Keratinocyte (primary cell): Measurements from ENCODE around the gene EFCAB13.

ENCODE experiments used
- EZH2 ChIP-seq: IDR thresholded peaks from one replicate; pipeline ENCODE4 v1.6.1; 2012; ENCODE audit warnings: inconsistent platforms, mild to moderate bottlenecking, low read length, moderate library complexity
- TF ChIP-seq, protein P1 (sequence below), 3 experiments: IDR thresholded peaks in 1 of 3; conservative IDR thresholded peaks in 1 of 3; optimal IDR thresholded peaks in 1 of 3; 2 replicates in 2 of 3; 3 replicates in 1 of 3; pipeline versions ENCODE3 to v1.5.1; 2011; ENCODE audit warnings: low read length in 3 of 3, mild to moderate bottlenecking in 3 of 3, moderate library complexity in 2 of 3, control low read depth in 1 of 3, inconsistent platforms in 1 of 3; ENCODE audit not compliant: insufficient read depth in 2 of 3; ENCODE audit errors: extremely low read depth in 1 of 3

DNA sequence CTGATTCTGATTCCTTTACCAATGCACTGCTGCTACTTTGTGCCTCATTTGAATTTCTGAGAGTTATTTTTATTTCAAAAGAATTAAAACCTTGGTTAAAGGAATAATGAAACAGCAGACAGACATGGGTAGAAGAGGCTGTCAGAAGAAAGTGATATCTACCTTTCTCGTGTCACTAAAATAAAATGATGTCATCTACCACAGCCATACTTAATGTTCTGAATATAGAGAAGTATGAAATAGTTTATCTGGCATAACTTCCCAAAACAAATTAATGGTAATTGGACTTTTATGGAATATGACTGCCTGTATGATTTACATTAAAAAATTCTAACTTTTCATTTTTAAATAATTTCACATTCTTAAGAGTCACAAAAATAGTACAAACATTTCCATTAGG lies 52.5 kb downstream of the EFCAB13 start:
- TF ChIP-seq, protein P1, sequence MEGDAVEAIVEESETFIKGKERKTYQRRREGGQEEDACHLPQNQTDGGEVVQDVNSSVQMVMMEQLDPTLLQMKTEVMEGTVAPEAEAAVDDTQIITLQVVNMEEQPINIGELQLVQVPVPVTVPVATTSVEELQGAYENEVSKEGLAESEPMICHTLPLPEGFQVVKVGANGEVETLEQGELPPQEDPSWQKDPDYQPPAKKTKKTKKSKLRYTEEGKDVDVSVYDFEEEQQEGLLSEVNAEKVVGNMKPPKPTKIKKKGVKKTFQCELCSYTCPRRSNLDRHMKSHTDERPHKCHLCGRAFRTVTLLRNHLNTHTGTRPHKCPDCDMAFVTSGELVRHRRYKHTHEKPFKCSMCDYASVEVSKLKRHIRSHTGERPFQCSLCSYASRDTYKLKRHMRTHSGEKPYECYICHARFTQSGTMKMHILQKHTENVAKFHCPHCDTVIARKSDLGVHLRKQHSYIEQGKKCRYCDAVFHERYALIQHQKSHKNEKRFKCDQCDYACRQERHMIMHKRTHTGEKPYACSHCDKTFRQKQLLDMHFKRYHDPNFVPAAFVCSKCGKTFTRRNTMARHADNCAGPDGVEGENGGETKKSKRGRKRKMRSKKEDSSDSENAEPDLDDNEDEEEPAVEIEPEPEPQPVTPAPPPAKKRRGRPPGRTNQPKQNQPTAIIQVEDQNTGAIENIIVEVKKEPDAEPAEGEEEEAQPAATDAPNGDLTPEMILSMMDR (optimal IDR thresholded peaks at IDR 0.05 in 1 of 3, IDR thresholded peaks at IDR 0.05 in 1 of 3, conservative IDR thresholded peaks at IDR 0.05 in 1 of 3; ENCODE audit: extremely low read depth in 1 of 3, insufficient read depth in 2 of 3, low read length in 3 of 3), result no peak
- TF ChIP-seq EZH2, result no peak
